Effector CD4-positive, alpha-beta T cell (primary cell): ENCODE data around the gene GFM1.

ENCODE experiments used
- DNase-seq: peaks from one replicate; pipeline ENCODE4 v3.0.0-alpha.2; 2020

Gene GFM1

GRCh38 chr3:158727206-158728060, 83.1 kb downstream of the GFM1 start:
- peak; percentile 34 for DNase-seq

- DNase-seq: no peak
Measured at GRCh38 chr3:158728061-158728377, 83.7 kb downstream of the GFM1 start.

- DNase-seq: no peak
Measured at GRCh38 chr3:158728851-158729250, 84.5 kb downstream of the GFM1 start.

GRCh38 chr3:158731486-158731885, 87.2 kb downstream of the GFM1 start:
- DNase-seq: no peak

- no peak for DNase-seq
Measured at GRCh38 chr3:158731938-158732855, 87.9 kb downstream of the GFM1 start, which contains the start of gene RARRES1. TSS of gene RARRES1 (minus strand) at chr3:158732457. CDS start at chr3:158732415, 42 bp downstream.

GRCh38 chr3:158732856-158733200, 88.5 kb downstream of the GFM1 start:
- DNase-seq: no peak

GRCh38 chr3:158733656-158734055, 89.3 kb downstream of the GFM1 start:
- DNase-seq: no peak

GRCh38 chr3:158735296-158736033, 91.1 kb downstream of the GFM1 start:
- no peak for DNase-seq

- DNase-seq: no peak
Measured at GRCh38 chr3:158737410-158737809, 93.1 kb downstream of the GFM1 start.

GRCh38 chr3:158737976-158738615, 93.8 kb downstream of the GFM1 start:
- no peak for DNase-seq

- no peak for DNase-seq
Measured at GRCh38 chr3:158738653-158739052, 94.3 kb downstream of the GFM1 start.

- no peak for DNase-seq
Measured at GRCh38 chr3:158739078-158739477, 94.8 kb downstream of the GFM1 start.

- DNase-seq: no peak
Measured at GRCh38 chr3:158739661-158740060, 95.3 kb downstream of the GFM1 start.
